Effector memory CD8-positive, alpha-beta T cell (primary cell): ENCODE data around the gene ORAI1.
A peak's percentile ranks its signal among the peaks of the same experiment; 100 is the strongest.
"Not testable (repeated sequence)": the region's sequence is repeated elsewhere in the genome, so short reads cannot be mapped to it uniquely, and the experiment has no call there.

Experiments
- ATAC-seq: fragments of 150-1000 bp; cut with Tn5 transposase; replicated peaks from 2 replicates; pipeline ENCODE4 v1.10.0; 2021; ENCODE audit warnings: mild to moderate bottlenecking, moderate library complexity
- DNase-seq, 3 experiments: peaks; one replicate each; pipeline ENCODE4 v3.0.0; 2021
- H3K27ac Mint-ChIP-seq, 2 donors: one replicate each; pipeline ENCODE4 v1.8.0; 2022; ENCODE audit warnings: mild to moderate bottlenecking in 2 of 2, mixed read lengths in 2 of 2, moderate library complexity in 2 of 2
- H3K27me3 Mint-ChIP-seq, 2 donors: one replicate each; pipeline ENCODE4 v1.8.0; 2022; ENCODE audit warnings: mixed read lengths in 2 of 2
- H3K36me3 Mint-ChIP-seq: one replicate; pipeline ENCODE4 v1.8.0; 2022; ENCODE audit warnings: mild to moderate bottlenecking, moderate library complexity, mixed read lengths; ENCODE audit not compliant: insufficient read depth
- H3K4me1 Mint-ChIP-seq, 2 donors: one replicate each; pipeline ENCODE4 v1.8.0; 2022; ENCODE audit warnings: low read depth in 2 of 2, mixed read lengths in 2 of 2
- H3K4me3 Mint-ChIP-seq, 2 donors: one replicate each; pipeline ENCODE4 v1.8.0; 2022; ENCODE audit warnings: mild to moderate bottlenecking in 2 of 2, mixed read lengths in 2 of 2, moderate library complexity in 2 of 2
- H3K9me3 Mint-ChIP-seq, 2 donors: one replicate each; pipeline ENCODE4 v1.8.0; 2022; ENCODE audit warnings: mixed read lengths in 2 of 2

Gene ORAI1

DNA sequence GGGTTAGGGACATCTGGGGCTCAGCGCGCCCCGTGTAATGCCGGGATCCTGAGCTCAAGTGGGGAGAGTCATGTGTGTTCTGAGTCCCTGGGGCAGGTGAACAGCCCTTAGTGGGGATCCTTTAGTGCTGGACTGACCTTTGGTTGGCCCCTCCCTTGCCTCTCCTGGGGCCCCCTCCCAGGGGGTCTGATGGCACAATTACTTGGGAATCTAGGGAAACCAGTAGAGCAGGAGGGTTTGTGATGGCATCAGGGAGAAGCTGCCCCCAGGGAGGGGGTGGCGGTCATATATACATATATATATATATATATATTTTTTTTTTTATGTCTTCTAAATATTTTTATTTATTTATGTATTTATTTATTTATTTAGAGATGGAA lies 43.2 kb downstream of the ORAI1 start, which contains the start of gene MORN3:
Gene MORN3 (minus strand): TSS at position 134 of the 380 bp plus-strand sequence. CDS start 171 bp downstream, outside the sequence.
- ATAC-seq (no peak), DNase-seq (no peak)
- H3K27ac Mint-ChIP-seq, result peak within 1 kb of the TSS; percentile 79 to 100
- no peaks in the 10 kb centered on the region for H3K9me3 Mint-ChIP-seq
- H3K36me3 Mint-ChIP-seq, result peaks cover 54% of the 10 kb centered on the region
- peak within 1 kb of the TSS in 1 of 2 donors; percentile 96 for H3K4me3 Mint-ChIP-seq
- H3K27me3 Mint-ChIP-seq, result no peaks in the 10 kb centered on the region
- H3K4me1 Mint-ChIP-seq, result peaks cover 43 to 54% of the 10 kb centered on the region in 2 donors

GRCh38 chr12:121673013-121673511 lies 46.7 kb downstream of the ORAI1 start:
- Mint-ChIP-seq H3K36me3 (peaks cover 42% of the 10 kb centered on the region), H3K9me3 (no peaks in the 10 kb centered on the region), H3K27ac (peak overlapping the region; percentile 100), H3K4me1 (peaks cover 31% of the 10 kb centered on the region in 2 donors), H3K4me3 (peak overlapping the region; percentile 96 to 98), H3K27me3 (no peaks in the 10 kb centered on the region)
- ATAC-seq (no peak), DNase-seq (no peak)

GRCh38 chr12:121676190-121676589 lies 49.9 kb downstream of the ORAI1 start:
- no peak for DNase-seq
- Mint-ChIP-seq H3K27me3 (no peaks in the 10 kb centered on the region), H3K4me3 (no peak overlapping the region), H3K9me3 (no peaks in the 10 kb centered on the region), H3K36me3 (peaks cover 33% of the 10 kb centered on the region), H3K27ac (peak overlapping the region; percentile 80 to 83), H3K4me1 (peaks cover 21 to 22% of the 10 kb centered on the region in 2 donors)
- no peak for ATAC-seq

- no peak for ATAC-seq
- Mint-ChIP-seq H3K9me3 (no peaks in the 10 kb centered on the region), H3K27me3 (no peaks in the 10 kb centered on the region), H3K27ac (peak overlapping the region in 1 of 2 donors; percentile 97), H3K4me3 (no peak overlapping the region), H3K4me1 (peaks cover 10 to 14% of the 10 kb centered on the region in 2 donors), H3K36me3 (peaks cover 18% of the 10 kb centered on the region)
- no peak for DNase-seq
These were observed 52.0 kb downstream of the ORAI1 start for GRCh38 chr12:121678305-121678704.

DNA sequence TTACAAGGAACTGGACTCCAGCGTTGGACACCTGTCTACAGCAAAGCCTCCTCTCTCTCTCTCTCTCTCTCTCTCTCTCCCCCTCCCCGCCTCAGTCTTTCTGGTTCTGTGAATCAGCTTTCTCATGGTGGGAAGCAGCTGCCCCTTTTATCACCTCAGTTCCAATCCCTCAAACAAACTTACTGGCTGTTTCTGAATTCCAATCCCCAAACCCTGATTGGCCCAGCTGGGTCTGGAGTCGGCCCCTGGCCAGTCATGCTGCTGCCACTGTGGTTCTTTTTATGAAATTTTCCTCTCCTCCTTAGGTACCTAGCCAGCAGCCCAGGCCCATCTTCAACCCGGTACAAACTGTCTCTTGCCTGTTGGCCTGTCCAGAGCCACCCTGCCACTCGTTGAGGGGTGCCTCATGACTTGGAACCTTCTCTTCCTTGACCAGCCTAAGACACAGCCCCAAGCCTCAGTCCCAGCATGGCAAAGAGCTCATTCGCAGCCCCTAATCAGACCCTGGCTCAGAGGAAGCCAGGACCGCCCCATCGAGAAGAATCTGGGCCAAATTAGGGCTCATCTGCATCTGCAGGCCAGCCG lies 52.5 kb downstream of the ORAI1 start:
- H3K27ac Mint-ChIP-seq, result peak overlapping the region; percentile 81 to 97
- H3K4me3 Mint-ChIP-seq, result peak overlapping the region in 1 of 2 donors; percentile 66
- no peaks in the 10 kb centered on the region for H3K27me3 Mint-ChIP-seq
- no peak for ATAC-seq
- no peak for DNase-seq
- peaks cover 15% of the 10 kb centered on the region for H3K36me3 Mint-ChIP-seq
- peaks cover 6 to 9% of the 10 kb centered on the region in 2 donors for H3K4me1 Mint-ChIP-seq
- no peaks in the 10 kb centered on the region for H3K9me3 Mint-ChIP-seq

- not testable (repeated sequence) for H3K9me3 Mint-ChIP-seq, H3K27me3 Mint-ChIP-seq, H3K4me1 Mint-ChIP-seq, DNase-seq, ATAC-seq, H3K4me3 Mint-ChIP-seq
- Mint-ChIP-seq H3K27ac (peak overlapping the region; percentile 35 to 97), H3K36me3 (peaks cover 15% of the 10 kb centered on the region)
These were observed 53.4 kb downstream of the ORAI1 start for GRCh38 chr12:121679661-121680197.

- ATAC-seq, result no peak
- H3K27ac Mint-ChIP-seq, result no peak overlapping the region
- peaks cover 9% of the 10 kb centered on the region for H3K36me3 Mint-ChIP-seq
- peaks cover 5 to 7% of the 10 kb centered on the region in 2 donors for H3K4me1 Mint-ChIP-seq
- no peak for DNase-seq
- no peaks in the 10 kb centered on the region for H3K27me3 Mint-ChIP-seq
- no peak overlapping the region for H3K4me3 Mint-ChIP-seq
- H3K9me3 Mint-ChIP-seq, result no peaks in the 10 kb centered on the region
These were observed 62.6 kb downstream of the ORAI1 start for GRCh38 chr12:121688966-121689365.

- peaks cover 5 to 7% of the 10 kb centered on the region in 2 donors for H3K4me1 Mint-ChIP-seq
- peaks cover 9% of the 10 kb centered on the region for H3K36me3 Mint-ChIP-seq
- ATAC-seq (no peak), DNase-seq (no peak)
- H3K27ac Mint-ChIP-seq, result no peak overlapping the region
- H3K27me3 Mint-ChIP-seq, result no peaks in the 10 kb centered on the region
- H3K9me3 Mint-ChIP-seq, result no peaks in the 10 kb centered on the region
- H3K4me3 Mint-ChIP-seq, result no peak overlapping the region
These were observed 63.1 kb downstream of the ORAI1 start for GRCh38 chr12:121689430-121689829.
